Activated CD4-positive, alpha-beta memory T cell treated with anti-CD3 and anti-CD28 coated beads for 36 hours (primary cell): ENCODE measurements around the gene ZRSR2. TPM values are rescaled to one million over a fixed set of nuclear protein-coding genes. Genes with fewer than 3 reads are reported as not detected.
A peak's percentile ranks its signal among the peaks of the same experiment; 100 is the strongest.
"Not testable (repeated sequence)": the region's sequence is repeated elsewhere in the genome, so short reads cannot be mapped to it uniquely, and the experiment has no call there.

Experiments
- CTCF ChIA-PET: fragments of 350-600 bp; sonication (Branson Sonifier 250); formaldehyde crosslinking; loops from one replicate; lab custom pipeline; 2021; ENCODE audit warnings: antibody characterized with exemption, inconsistent platforms; lab: Charles Lee
- POLR2A ChIA-PET: fragments of 350-600 bp; sonication (Branson Sonifier 250); formaldehyde crosslinking; loops from one replicate; lab custom pipeline; 2021; ENCODE audit warnings: antibody characterized with exemption; lab: Charles Lee
- DNase-seq: peaks from one replicate; pipeline ENCODE4 v3.0.0-alpha.2; 2020
- H3K27ac Mint-ChIP-seq: one replicate; pipeline ENCODE4 v1.8.0; 2021; ENCODE audit warnings: mixed read lengths
- H3K27me3 Mint-ChIP-seq: one replicate; pipeline ENCODE4 v1.8.0; 2021; ENCODE audit warnings: mixed read lengths
- H3K36me3 Mint-ChIP-seq: one replicate; pipeline ENCODE4 v1.8.0; 2021; ENCODE audit warnings: mixed read lengths
- H3K4me1 Mint-ChIP-seq: one replicate; pipeline ENCODE4 v1.8.0; 2021; ENCODE audit warnings: low read depth, mixed read lengths
- H3K4me3 Mint-ChIP-seq: one replicate; pipeline ENCODE4 v1.8.0; 2021; ENCODE audit warnings: mild to moderate bottlenecking, mixed read lengths
- H3K9me3 Mint-ChIP-seq: one replicate; pipeline ENCODE4 v1.8.0; 2021; ENCODE audit warnings: mixed read lengths
- intact Hi-C: fragments of 100-400 bp; cut with micrococcal nuclease; formaldehyde crosslinking; loops from one replicate; pipeline ENCODE4 v1.15.1; 2023
- total RNA-seq, 2 experiments: library from RNA; stranded (reverse); gene quantifications; one replicate each; pipeline ENCODE4 v1.2.3, GENCODE V29; 2021

ZRSR2 gene, protein sequence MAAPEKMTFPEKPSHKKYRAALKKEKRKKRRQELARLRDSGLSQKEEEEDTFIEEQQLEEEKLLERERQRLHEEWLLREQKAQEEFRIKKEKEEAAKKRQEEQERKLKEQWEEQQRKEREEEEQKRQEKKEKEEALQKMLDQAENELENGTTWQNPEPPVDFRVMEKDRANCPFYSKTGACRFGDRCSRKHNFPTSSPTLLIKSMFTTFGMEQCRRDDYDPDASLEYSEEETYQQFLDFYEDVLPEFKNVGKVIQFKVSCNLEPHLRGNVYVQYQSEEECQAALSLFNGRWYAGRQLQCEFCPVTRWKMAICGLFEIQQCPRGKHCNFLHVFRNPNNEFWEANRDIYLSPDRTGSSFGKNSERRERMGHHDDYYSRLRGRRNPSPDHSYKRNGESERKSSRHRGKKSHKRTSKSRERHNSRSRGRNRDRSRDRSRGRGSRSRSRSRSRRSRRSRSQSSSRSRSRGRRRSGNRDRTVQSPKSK
- 10 to 100 TPM; 16.2 to 17.3 TPM for total RNA-seq

DNA sequence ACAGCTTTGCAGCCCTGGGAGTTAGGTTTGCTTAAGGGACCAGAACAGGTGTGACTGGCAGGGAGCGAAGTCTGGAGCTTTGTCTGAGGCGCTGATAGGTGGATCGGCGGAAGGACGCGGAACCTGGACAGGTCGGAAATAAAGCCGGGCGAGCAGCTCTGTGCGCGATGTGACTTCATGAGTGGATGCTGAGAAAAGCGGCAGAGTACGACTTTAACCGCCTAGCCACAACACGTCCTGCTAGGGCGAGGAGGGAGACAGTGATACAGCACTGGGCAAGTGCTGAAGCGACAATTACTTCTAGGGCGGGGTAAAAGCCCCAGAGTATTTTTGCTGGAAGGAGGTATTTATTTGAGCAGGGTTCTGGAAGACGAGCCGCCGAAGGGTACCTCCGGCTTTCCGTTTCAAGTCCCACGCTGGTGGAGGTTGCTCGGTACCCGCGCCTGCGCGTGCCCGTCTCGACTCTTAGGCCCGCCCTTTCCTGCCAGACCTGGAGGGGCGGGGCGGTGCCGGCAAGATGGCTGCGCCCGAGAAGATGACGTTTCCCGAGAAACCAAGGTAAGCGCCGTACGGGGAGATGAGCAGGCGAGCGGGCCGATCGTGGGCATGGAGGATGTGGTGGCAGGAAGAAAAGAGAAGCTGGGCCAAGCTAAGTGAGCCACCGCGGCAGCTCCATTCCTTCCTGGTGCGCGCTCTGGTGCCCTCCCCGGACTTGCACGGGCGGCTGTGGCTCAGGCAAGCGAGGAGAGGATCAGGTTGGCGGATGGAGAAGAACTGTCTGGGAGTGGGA is at the start of gene ZRSR2:
Gene ZRSR2 (plus strand): TSS at position 506 of the 790 bp plus-strand sequence. CDS start 12 bp downstream, at position 518.
- H3K27me3 Mint-ChIP-seq: no peaks in the 10 kb centered on the region
- H3K27ac Mint-ChIP-seq: no peak within 1 kb of the TSS
- ChIA-PET CTCF (interaction anchor here (0.6 to 1.1 kb wide), 4 partner anchors 26 to 65 kb away, joined by 3 to 4 read pairs (median 4); partner anchors contain the start of genes AP1S2 and CA5B), POLR2A (interaction anchor here (0.9 to 1.5 kb wide), 7 partner anchors 8 to 115 kb away, joined by 3 to 7 read pairs (median 3); partner anchors contain the start of genes AP1S2 and CA5B)
- DNase-seq: peak; percentile 91
- H3K4me1 Mint-ChIP-seq: peaks cover 26% of the 10 kb centered on the region
- no peak within 1 kb of the TSS for H3K4me3 Mint-ChIP-seq
- H3K9me3 Mint-ChIP-seq: no peaks in the 10 kb centered on the region
- intact Hi-C loops: loop anchor here (1.0 to 10.0 kb wide), 6 partner anchors 8 to 295 kb away; partner anchors contain the start of genes AP1S2, CA5B and PIR
- H3K36me3 Mint-ChIP-seq: peaks cover 3% of the 10 kb centered on the region

DNA sequence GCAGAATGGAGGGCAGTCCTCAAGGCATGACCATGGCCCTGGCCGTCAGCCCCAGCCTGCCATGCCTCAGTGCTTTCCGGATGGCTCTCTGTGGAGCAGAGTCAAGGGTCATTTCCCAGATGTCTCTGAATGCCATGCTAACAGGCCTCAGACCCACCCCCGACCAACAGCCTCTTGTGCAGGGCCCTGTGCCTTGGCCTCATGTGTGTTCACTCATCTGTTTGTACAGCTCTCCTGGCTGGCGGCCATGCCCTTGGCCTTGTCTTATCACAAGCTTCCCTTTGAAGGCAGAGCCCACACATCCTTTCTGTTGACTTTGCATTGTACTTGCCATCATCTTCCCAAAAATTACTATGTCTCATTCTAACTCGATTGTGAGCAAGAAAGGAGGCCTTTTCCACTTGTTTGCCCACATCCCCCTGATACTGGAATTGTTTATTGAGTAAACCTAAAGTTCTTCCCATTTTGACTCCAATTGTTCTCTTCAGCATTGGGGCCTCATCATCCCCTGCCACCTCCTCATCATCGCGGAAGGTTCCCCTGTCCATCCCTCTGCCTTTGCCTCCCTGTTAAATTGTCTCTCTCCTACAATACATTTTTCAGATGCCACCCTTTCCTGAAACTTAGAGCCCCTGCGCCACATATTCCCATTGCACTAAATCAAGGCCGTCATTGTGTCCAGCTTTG is 46.0 kb upstream of the ZRSR2 start:
- Mint-ChIP-seq H3K4me3 (no peak overlapping the region), H3K9me3 (no peaks in the 10 kb centered on the region), H3K27ac (peak overlapping the region; percentile 44), H3K27me3 (no peaks in the 10 kb centered on the region), H3K36me3 (peaks cover 8% of the 10 kb centered on the region), H3K4me1 (peaks cover 69% of the 10 kb centered on the region)
- no peak for DNase-seq
- ChIA-PET CTCF (no interaction called here), POLR2A (no interaction called here)
- intact Hi-C loops: no loop called here

DNA sequence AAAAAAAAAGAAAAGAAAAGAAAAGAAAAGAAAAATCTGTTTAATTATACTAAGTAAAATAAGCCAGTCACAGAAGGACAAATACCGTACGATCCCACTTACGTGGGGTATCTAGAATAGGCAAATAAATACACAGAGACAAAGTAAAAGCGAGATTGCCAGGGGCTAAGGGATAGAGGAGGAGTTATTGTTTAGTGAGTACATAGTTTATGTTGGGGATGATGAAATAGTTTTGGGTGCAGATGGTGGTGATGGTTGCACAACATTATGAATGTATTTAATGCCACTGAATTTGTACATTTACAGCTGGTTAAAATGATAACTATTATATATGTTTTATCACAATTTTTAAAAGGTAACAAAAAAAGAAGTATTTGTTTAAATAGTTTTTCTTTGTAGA is 45.1 kb upstream of the ZRSR2 start:
- peaks cover 68% of the 10 kb centered on the region for H3K4me1 Mint-ChIP-seq
- DNase-seq: no peak
- CTCF ChIA-PET: no interaction called here

DNA sequence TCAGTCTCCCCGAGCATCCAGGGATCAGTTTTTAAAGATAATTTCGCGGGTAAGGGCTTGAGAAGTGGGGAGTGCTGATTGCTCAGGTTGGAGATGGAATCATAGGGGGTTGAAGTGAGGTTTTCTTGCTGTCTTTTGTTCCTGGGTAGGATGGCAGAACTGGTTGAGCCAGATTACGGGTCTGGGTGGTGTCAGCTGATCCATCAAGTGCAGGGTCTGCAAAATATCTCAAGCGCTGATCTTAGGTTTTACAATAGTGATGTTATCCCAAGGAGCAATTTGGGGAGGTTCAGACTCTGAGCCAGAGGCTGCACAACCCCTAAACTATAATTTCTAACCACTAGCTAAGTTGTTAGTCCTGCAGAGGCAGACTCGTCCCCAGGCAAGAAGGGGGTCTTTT is 43.6 kb upstream of the ZRSR2 start:
- H3K9me3 Mint-ChIP-seq, H3K4me3 Mint-ChIP-seq, intact Hi-C loops, H3K27ac Mint-ChIP-seq, POLR2A ChIA-PET, CTCF ChIA-PET, H3K36me3 Mint-ChIP-seq, DNase-seq, H3K27me3 Mint-ChIP-seq: not testable (repeated sequence)
- peaks cover 78% of the 10 kb centered on the region for H3K4me1 Mint-ChIP-seq

More for the DNA sequence above, 45.1 kb upstream of the ZRSR2 start:
- H3K9me3 Mint-ChIP-seq: no peaks in the 10 kb centered on the region
- POLR2A ChIA-PET: no interaction called here
- H3K4me3 Mint-ChIP-seq: no peak overlapping the region
- intact Hi-C loops: no loop called here
- H3K27me3 Mint-ChIP-seq: no peaks in the 10 kb centered on the region
- peaks cover 8% of the 10 kb centered on the region for H3K36me3 Mint-ChIP-seq
- H3K27ac Mint-ChIP-seq: no peak overlapping the region

DNA sequence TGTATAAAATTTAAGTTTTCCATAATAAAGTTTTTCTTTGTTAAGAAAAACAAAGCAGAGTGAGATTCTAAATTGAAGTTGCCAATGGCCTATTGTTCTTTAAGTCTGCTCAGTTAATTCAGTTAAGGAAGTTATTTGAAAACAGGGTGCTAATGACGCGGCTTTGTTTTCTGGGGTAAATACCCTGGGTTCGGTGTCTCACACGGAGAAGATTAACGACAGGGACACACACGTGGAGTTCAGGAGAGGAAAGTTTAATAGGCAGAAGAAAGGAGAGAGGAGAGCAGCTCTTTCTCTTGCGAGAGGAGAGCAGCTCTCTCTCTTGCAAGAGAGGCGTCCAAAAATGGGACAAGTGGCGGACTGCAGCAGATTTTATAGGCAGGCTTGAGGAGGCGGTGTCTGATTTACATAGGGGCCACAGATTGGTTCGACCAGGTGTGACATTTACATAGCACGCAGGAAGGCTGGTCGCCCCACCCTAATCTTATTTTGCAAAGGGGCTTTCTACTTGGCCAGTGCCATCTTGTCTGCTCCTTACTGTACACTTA is 42.6 kb upstream of the ZRSR2 start:
- no peak for DNase-seq
- intact Hi-C loops: no loop called here
- Mint-ChIP-seq H3K27ac (peak overlapping the region; percentile 94), H3K9me3 (no peaks in the 10 kb centered on the region), H3K36me3 (peaks cover 4% of the 10 kb centered on the region), H3K4me3 (no peak overlapping the region), H3K27me3 (no peaks in the 10 kb centered on the region), H3K4me1 (peaks cover 74% of the 10 kb centered on the region)
- ChIA-PET POLR2A (no interaction called here), CTCF (no interaction called here)

DNA sequence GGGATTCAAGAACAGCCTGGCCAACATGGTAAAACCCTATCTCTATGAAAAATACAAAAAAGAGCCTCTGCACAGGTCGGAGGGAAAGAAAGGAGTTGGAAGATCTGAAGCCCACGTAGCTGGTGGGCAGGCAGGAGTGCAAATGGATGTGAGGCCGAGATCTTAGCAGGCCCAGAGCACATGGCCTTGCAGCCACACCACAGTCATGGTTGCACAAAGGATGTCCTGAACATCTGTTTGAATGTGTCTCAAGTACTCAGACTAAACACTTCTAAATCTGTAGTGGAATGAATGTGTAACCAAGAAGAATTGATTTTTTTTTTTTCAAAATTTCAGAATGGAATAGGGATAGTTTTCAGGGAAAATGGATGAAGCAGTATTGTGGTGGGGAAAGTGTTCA is 41.4 kb upstream of the ZRSR2 start:
- peak overlapping the region; percentile 94 for H3K27ac Mint-ChIP-seq
- intact Hi-C loops: no loop called here
- no peaks in the 10 kb centered on the region for H3K9me3 Mint-ChIP-seq
- ChIA-PET CTCF (interaction anchor here (0.7 to 1.4 kb wide), 2 partner anchors 11 to 277 kb away, joined by 3 to 4 read pairs; no protein-coding TSS in a partner anchor), POLR2A (interaction anchor here (1.1 to 2.1 kb wide), 2 partner anchors 11 to 25 kb away, joined by 3 to 10 read pairs; partner anchors contain the start of gene CA5B)
- H3K4me3 Mint-ChIP-seq: no peak overlapping the region
- H3K27me3 Mint-ChIP-seq: no peaks in the 10 kb centered on the region
- H3K36me3 Mint-ChIP-seq: peaks cover 3% of the 10 kb centered on the region
- H3K4me1 Mint-ChIP-seq: peaks cover 71% of the 10 kb centered on the region
- DNase-seq: no peak

DNA sequence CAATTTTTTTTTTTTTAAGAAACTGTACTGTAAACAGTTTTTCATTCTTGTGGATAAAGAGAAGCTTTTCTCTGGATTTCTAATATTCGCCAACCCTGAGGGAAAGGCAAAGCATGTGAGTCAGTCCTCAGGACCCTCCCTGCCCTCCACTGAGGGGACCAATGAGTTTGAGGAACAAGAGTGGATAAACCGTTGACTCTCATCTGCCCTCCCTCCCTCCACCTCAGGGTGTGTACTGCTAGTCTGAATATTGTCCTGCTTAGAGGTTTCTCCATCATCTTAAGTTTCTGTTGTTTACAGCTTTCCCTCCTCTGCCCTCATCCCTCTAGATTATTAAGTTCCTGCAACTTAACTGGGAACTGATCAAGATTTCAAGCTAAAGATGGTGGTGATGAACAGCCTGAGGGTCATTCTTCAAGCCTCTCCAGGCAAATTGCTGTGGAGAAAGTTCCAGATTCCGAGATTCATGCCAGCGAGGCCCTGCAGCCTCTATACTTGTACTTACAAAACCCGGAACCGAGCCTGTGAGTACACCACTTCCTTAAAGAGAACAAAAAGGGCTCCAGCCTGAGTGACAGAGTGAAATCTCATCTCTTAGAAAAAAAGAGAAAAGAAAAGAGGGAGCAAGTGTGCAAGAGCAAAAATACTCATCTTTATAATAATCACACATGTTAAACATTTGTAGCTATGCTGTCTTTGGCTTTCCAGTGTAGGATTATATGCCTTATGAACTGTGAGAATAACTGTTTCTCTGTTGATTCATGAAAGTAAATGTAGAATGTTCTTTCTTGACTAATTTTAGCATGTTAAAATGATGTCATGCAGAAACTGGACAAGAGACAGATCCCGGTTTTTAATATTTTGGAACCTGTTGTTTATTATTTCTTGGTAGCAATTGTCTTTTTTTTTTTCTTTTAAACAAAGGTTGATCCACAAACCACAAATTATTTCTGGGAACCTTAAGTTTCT is 40.4 kb upstream of the ZRSR2 start:
- intact Hi-C loops: loop anchor here (1.0 to 10.0 kb wide), 4 partner anchors 12 to 965 kb away; partner anchors contain the start of genes CA5B, CTPS2, SYAP1 and ZRSR2
- ChIA-PET CTCF (interaction anchor here (0.7 to 1.4 kb wide), 3 partner anchors 10 to 278 kb away, joined by 3 to 4 read pairs (median 3); partner anchors contain the start of gene AP1S2), POLR2A (interaction anchor here (1.1 to 2.1 kb wide), 2 partner anchors 12 to 26 kb away, joined by 3 to 10 read pairs; partner anchors contain the start of gene CA5B)
- H3K27me3 Mint-ChIP-seq: no peaks in the 10 kb centered on the region
- H3K4me1 Mint-ChIP-seq: peaks cover 67% of the 10 kb centered on the region
- H3K9me3 Mint-ChIP-seq: no peaks in the 10 kb centered on the region
- peak overlapping the region; percentile 94 for H3K27ac Mint-ChIP-seq
- DNase-seq: peak; percentile 35
- peak overlapping the region; percentile 53 for H3K4me3 Mint-ChIP-seq
- peaks cover 3% of the 10 kb centered on the region for H3K36me3 Mint-ChIP-seq

DNA sequence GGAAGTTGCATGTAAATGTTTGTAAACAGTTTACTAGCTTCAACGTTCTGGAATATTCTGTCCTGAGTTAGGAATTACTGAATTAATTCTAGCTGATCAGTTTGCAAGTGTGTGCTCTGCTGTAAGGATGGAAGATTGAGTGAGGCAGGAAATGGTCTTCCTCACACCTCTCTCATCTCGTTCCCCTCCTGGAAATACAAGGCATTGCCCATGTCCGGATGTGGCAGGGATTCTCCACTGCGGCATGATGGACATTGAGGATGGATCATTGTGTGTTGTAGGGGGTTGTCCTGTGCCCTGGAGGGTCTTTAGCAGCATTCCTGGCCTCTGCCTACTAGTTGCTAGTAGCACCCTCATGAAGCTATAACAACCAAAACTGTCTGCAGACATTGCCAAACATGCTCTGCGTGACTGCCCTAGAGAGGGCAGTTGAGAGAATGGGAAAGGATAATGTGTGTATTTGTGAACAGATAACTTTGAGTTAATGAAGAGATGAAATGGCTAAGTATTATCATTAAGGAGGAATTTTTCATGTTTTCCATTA is 39.6 kb upstream of the ZRSR2 start:
- Mint-ChIP-seq H3K27me3 (no peaks in the 10 kb centered on the region), H3K9me3 (no peaks in the 10 kb centered on the region), H3K27ac (peak overlapping the region; percentile 94), H3K4me3 (peak overlapping the region; percentile 53), H3K4me1 (peaks cover 70% of the 10 kb centered on the region), H3K36me3 (peaks cover 3% of the 10 kb centered on the region)
- DNase-seq: peak; percentile 20
- intact Hi-C loops: loop anchor here (1.0 to 10.0 kb wide), 5 partner anchors 11 to 964 kb away; partner anchors contain the start of genes CA5B, CTPS2, SYAP1 and ZRSR2
- CTCF ChIA-PET: interaction anchor here (1.3 kb wide), 1 partner anchor 104 kb away, joined by 3 read pairs; the partner anchor contains the start of gene AP1S2
- POLR2A ChIA-PET: interaction anchor here (2.1 kb wide), 1 partner anchor 13 kb away, joined by 10 read pairs; the partner anchor contains the start of gene CA5B

DNA sequence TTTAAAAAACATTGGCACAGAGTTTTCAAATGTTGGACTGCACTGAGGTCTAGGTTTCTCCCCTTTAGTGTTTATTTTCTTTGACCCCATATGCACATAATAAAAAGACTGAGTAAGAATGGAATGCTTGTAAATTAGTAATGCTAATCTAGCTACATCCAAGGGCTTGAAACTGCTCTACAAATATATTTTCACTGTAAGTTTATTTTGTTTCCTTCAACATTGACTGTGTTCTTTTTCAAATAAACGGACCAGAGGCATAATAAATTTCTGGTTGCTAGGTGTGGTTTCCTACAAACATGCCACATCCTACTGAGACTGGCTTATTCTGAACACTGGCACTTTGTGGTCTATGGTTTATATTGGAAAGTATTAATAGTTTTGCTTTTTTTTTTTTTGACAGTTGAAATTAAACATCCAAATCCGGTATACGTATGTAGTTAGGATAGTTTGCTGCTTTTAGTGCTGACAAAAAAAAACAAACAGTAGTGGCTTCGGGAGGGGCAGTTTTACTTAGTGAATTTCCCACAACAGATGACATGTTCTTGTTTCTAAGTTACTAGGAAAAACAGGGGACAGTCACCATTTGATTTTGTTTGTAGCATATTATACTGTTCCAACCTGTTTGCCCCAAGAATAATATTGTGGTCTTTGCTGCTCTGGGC is 39.0 kb upstream of the ZRSR2 start:
- H3K4me3 Mint-ChIP-seq: peak overlapping the region; percentile 53
- CTCF ChIA-PET: no interaction called here
- H3K9me3 Mint-ChIP-seq: no peaks in the 10 kb centered on the region
- intact Hi-C loops: loop anchor here (1.0 to 10.0 kb wide), 4 partner anchors 10 to 964 kb away; partner anchors contain the start of genes CTPS2, SYAP1 and ZRSR2
- DNase-seq: no peak
- peak overlapping the region; percentile 94 for H3K27ac Mint-ChIP-seq
- POLR2A ChIA-PET: interaction anchor here (2.1 kb wide), 1 partner anchor 13 kb away, joined by 10 read pairs; the partner anchor contains the start of gene CA5B
- peaks cover 75% of the 10 kb centered on the region for H3K4me1 Mint-ChIP-seq
- peaks cover 3% of the 10 kb centered on the region for H3K36me3 Mint-ChIP-seq
- H3K27me3 Mint-ChIP-seq: no peaks in the 10 kb centered on the region
